T-cell (primary cell): ENCODE measurements around the gene MIOX. TPM values are rescaled to one million over a fixed set of nuclear protein-coding genes. Genes with fewer than 3 reads are reported as not detected.

ENCODE experiments used
- ATAC-seq, 4 experiments: fragments of 200-7000 bp in 3 of 4; fragments of 150-1000 bp in 1 of 4; cut with Tn5 transposase; replicated peaks in 1 of 4; 1 replicate in 3 of 4; 2 replicates in 1 of 4; pipeline ENCODE4 v1.10.0; 2021; ENCODE audit warnings: moderate library complexity in 3 of 4, mild to moderate bottlenecking in 2 of 4, moderate number of reproducible peaks in 1 of 4
- CTCF ChIA-PET, 2 donors: fragments of 300-600 bp; sonication (Branson Sonifier 250); formaldehyde crosslinking; loops; one replicate each; lab custom pipeline; 2022; ENCODE audit warnings: antibody characterized with exemption in 2 of 2; lab: Charles Lee
- POLR2A ChIA-PET, 2 donors: fragments of 300-600 bp; sonication (Branson Sonifier 250); formaldehyde crosslinking; loops; one replicate each; lab custom pipeline; 2022; ENCODE audit warnings: antibody characterized with exemption in 2 of 2; lab: Charles Lee
- DNase-seq, 35 experiments: peaks; one replicate each; pipeline versions ENCODE4 v3.0.0 to v3.0.0-alpha.2; 2013 to 2023
- H3K27ac ChIP-seq: one replicate; pipeline ENCODE4 v1.5.1; 2013; ENCODE audit warnings: low read length
- H3K27me3 ChIP-seq, 2 experiments: replicated peaks in 1 of 2; 1 replicate in 1 of 2; 2 replicates in 1 of 2; pipeline versions ENCODE4 v1.6.1 to v1.7.0; 2013; ENCODE audit warnings: low read length in 1 of 2, mixed read lengths in 1 of 2; ENCODE audit not compliant: control insufficient read depth in 2 of 2, insufficient read depth in 2 of 2; ENCODE audit errors: extremely low read depth in 1 of 2
- H3K36me3 ChIP-seq, 2 donors: 1 replicate in 1 of 2; 2 replicates in 1 of 2; pipeline versions ENCODE4 v1.6.1 to v1.7.0; 2013; ENCODE audit warnings: low read length in 1 of 2; ENCODE audit not compliant: control insufficient read depth in 2 of 2, insufficient read depth in 1 of 2; ENCODE audit errors: extremely low read depth in 1 of 2
- H3K4me1 ChIP-seq, 2 experiments: 1 replicate in 1 of 2; 2 replicates in 1 of 2; pipeline versions ENCODE4 v1.6.1 to v1.7.0; 2013; ENCODE audit warnings: low read length in 2 of 2, mixed read lengths in 1 of 2; ENCODE audit not compliant: insufficient read depth in 2 of 2, control insufficient read depth in 1 of 2; ENCODE audit errors: extremely low read depth in 1 of 2
- H3K4me3 ChIP-seq, 2 donors: 1 replicate in 1 of 2; 2 replicates in 1 of 2; pipeline versions ENCODE4 v1.5.1 to v1.7.0; 2013; ENCODE audit warnings: mild to moderate bottlenecking in 2 of 2, low read length in 1 of 2, moderate library complexity in 1 of 2; ENCODE audit not compliant: control insufficient read depth in 1 of 2; ENCODE audit errors: extremely low read depth in 1 of 2
- H3K9me3 ChIP-seq: 2 replicates; pipeline ENCODE4 v1.7.0; 2013
- H3K27ac Mint-ChIP-seq, 2 donors: one replicate each; pipeline ENCODE4 v1.8.0; 2020 to 2021; ENCODE audit warnings: mild to moderate bottlenecking in 2 of 2, mixed read lengths in 2 of 2
- H3K27me3 Mint-ChIP-seq, 2 donors: one replicate each; pipeline ENCODE4 v1.8.0; 2021 to 2022; ENCODE audit warnings: mixed read lengths in 2 of 2
- H3K36me3 Mint-ChIP-seq: one replicate; pipeline ENCODE4 v1.8.0; 2021; ENCODE audit warnings: mixed read lengths
- H3K4me1 Mint-ChIP-seq, 3 donors: one replicate each; pipeline ENCODE4 v1.8.0; 2020 to 2022; ENCODE audit warnings: mixed read lengths in 3 of 3, mild to moderate bottlenecking in 1 of 3
- H3K4me3 Mint-ChIP-seq, 3 donors: one replicate each; pipeline ENCODE4 v1.8.0; 2020 to 2022; ENCODE audit warnings: mild to moderate bottlenecking in 3 of 3, mixed read lengths in 3 of 3, moderate library complexity in 3 of 3
- H3K9me3 Mint-ChIP-seq, 3 donors: one replicate each; pipeline ENCODE4 v1.8.0; 2020 to 2022; ENCODE audit warnings: mixed read lengths in 3 of 3
- WGBS: methylation state at CpG from one replicate; pipeline ENCODE4 v1.1.5; 2013; ENCODE audit warnings: missing lambda C conversion rate; ENCODE audit not compliant: insufficient coverage; 5-methylcytosine and 5-hydroxymethylcytosine counted together
- total RNA-seq, 35 experiments: library from RNA in 6 of 35; stranded (reverse) in 6 of 35; fragments of 120-200 nt in 1 of 35; gene quantifications; one replicate each; pipeline versions ENCODE4 v1.2.1 to v1.2.4 and lab custom pipeline; 2013 to 2026

Gene MIOX
- total RNA-seq, 5 donors from 2014 or later (not counting 1 experiment from before 2014, with no cell fraction given): 0.36 to 0.70 (median 0.54) TPM; not detected in 1

- peaks cover 34 to 42% (median 39%) of the 10 kb centered on the region in 3 donors for H3K4me1 Mint-ChIP-seq
- H3K9me3 Mint-ChIP-seq: no peaks in the 10 kb centered on the region
- H3K4me1 ChIP-seq: peaks cover 15 to 72% of the 10 kb centered on the region in 2 experiments
- H3K36me3 Mint-ChIP-seq: peaks cover 3% of the 10 kb centered on the region
- no peaks in the 10 kb centered on the region for H3K27me3 Mint-ChIP-seq
- ATAC-seq (no peak), DNase-seq (no peak)
- H3K4me3 Mint-ChIP-seq: peak overlapping the region; percentile 65 to 87 (median 76)
- CTCF ChIA-PET: interaction anchor here in 1 of 2 donors (0.5 kb wide), 1 partner anchor 12 kb away, joined by 6 read pairs; no protein-coding TSS in a partner anchor
- 97% methylated on average over 15 of the region's 18 CpGs for WGBS
- POLR2A ChIA-PET: no interaction called here
- peak overlapping the region; percentile 88 to 89 for H3K27ac Mint-ChIP-seq
- peak overlapping the region; percentile 93 for H3K27ac ChIP-seq
- H3K27me3 ChIP-seq: peaks cover 0 to 4% of the 10 kb centered on the region in 2 experiments
- no peaks in the 10 kb centered on the region for H3K9me3 ChIP-seq
- H3K4me3 ChIP-seq: no peak overlapping the region
- H3K36me3 ChIP-seq: peaks cover 6 to 11% of the 10 kb centered on the region in 2 donors
Observed at GRCh38 chr22:50527921-50528681, 41.4 kb downstream of the MIOX start.

DNA sequence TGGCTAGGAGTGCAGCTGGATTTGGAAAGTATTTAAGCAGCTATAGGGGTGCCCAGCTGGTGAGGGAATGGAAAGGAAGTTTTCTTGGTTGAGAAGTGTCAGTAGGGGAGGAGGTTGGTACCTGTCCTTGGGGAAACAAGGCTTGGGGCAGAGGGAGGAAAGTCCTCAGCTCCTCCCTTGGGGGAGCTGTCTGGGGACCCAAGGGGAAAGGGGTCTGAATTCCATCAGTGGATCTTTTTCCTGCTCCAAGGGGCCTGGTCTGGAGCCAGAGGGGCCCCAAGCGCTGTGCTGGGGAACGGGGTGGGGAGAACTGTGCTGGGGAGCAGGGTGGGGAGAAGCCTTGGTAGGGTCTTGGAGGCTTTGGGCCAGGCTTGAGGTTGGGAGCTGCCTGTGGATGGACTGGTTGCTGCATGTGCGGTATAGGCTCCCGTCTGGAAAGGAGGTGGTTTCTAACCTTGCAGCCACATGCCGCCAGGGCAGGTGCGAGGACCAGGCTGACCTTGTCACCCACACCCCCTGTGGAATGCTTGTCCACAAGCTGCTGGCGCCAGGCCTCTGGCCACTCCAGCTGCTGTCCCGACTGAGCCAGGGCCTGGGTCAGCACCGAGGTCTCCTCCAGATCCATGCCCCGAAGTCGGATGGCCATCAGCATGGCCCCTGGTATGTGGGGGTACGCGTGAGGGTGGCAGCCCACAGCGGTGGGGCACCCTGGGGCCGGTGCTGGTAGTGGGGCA, 42.2 kb downstream of the MIOX start:
- peaks cover 0 to 3% of the 10 kb centered on the region in 2 donors for H3K36me3 ChIP-seq
- Mint-ChIP-seq H3K4me1 (peaks cover 38 to 49% (median 45%) of the 10 kb centered on the region in 3 donors), H3K36me3 (peaks cover 3% of the 10 kb centered on the region), H3K4me3 (peak overlapping the region; percentile 65 to 87 (median 76)), H3K27ac (peak overlapping the region; percentile 88 to 89), H3K9me3 (no peaks in the 10 kb centered on the region), H3K27me3 (no peaks in the 10 kb centered on the region)
- H3K4me1 ChIP-seq: peaks cover 15 to 70% of the 10 kb centered on the region in 2 experiments
- WGBS: 81% methylated on average over 14 of the region's 15 CpGs
- H3K4me3 ChIP-seq: peak overlapping the region in 1 of 2 donors; percentile 47
- POLR2A ChIA-PET: no interaction called here
- peaks cover 0 to 4% of the 10 kb centered on the region in 2 experiments for H3K27me3 ChIP-seq
- CTCF ChIA-PET: interaction anchor here in 1 of 2 donors (0.5 kb wide), 1 partner anchor 11 kb away, joined by 6 read pairs; no protein-coding TSS in a partner anchor
- no peak for ATAC-seq
- H3K9me3 ChIP-seq: no peaks in the 10 kb centered on the region
- H3K27ac ChIP-seq: peak overlapping the region; percentile 78
- DNase-seq: peak in 1 of 35 experiments; percentile 33

DNA sequence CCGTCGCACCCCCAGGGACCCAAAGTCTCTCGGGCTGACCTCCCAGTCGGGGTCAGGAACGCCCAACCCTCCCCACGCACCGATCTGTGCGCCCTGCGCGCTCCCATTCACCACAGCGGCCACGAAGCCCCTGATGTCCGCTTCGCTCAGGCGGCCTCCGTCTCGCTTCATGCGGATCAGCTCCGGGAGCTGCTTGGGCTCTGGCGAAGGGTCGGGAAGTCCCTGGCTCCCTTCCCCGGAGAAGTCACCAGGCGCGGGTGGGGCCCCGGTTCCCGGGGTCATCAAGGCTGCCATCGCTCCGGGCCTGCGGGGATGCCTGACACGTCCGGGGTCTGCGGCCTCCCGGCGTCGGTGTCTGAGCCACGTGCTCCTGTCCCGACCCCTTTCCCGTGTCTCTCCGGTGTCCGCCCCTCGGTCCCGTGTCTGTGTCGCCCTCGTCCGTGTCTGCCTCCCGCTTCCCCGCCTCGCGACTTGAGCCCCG, 42.8 kb downstream of the MIOX start:
- Histone ChIP-seq H3K4me3 (peak overlapping the region; percentile 47), H3K27me3 (peaks cover 0 to 4% of the 10 kb centered on the region in 2 experiments), H3K27ac (peak overlapping the region; percentile 78), H3K9me3 (no peaks in the 10 kb centered on the region), H3K4me1 (peaks cover 15 to 64% of the 10 kb centered on the region in 2 experiments), H3K36me3 (no peaks in the 10 kb centered on the region)
- DNase-seq (no peak), ATAC-seq (no peak)
- no peaks in the 10 kb centered on the region for H3K9me3 Mint-ChIP-seq
- peaks cover 40 to 53% (median 50%) of the 10 kb centered on the region in 3 donors for H3K4me1 Mint-ChIP-seq
- peak overlapping the region; percentile 41 to 87 (median 68) for H3K4me3 Mint-ChIP-seq
- CTCF ChIA-PET: no interaction called here
- POLR2A ChIA-PET: no interaction called here
- H3K27ac Mint-ChIP-seq: peak overlapping the region; percentile 66
- peaks cover 2% of the 10 kb centered on the region for H3K36me3 Mint-ChIP-seq
- WGBS: 26% methylated on average over 50 of the region's 50 CpGs
- no peaks in the 10 kb centered on the region for H3K27me3 Mint-ChIP-seq

- ATAC-seq: peak in 3 of 4 experiments; percentile 6 to 8 (median 6)
- H3K27me3 Mint-ChIP-seq: no peaks in the 10 kb centered on the region
- peaks cover 12 to 59% of the 10 kb centered on the region in 2 experiments for H3K4me1 ChIP-seq
- H3K27ac ChIP-seq: peak within 1 kb of the TSS; percentile 97
- no peaks in the 10 kb centered on the region for H3K9me3 ChIP-seq
- ChIA-PET CTCF (no interaction called here), POLR2A (interaction anchor here in 1 of 2 donors (0.6 kb wide), 1 partner anchor 9 kb away, joined by 4 read pairs; no protein-coding TSS in a partner anchor)
- no peaks in the 10 kb centered on the region for H3K36me3 ChIP-seq
- WGBS: under 1% methylated on average over 90 of the region's 92 CpGs
- H3K4me1 Mint-ChIP-seq: peaks cover 38 to 50% (median 48%) of the 10 kb centered on the region in 3 donors
- H3K9me3 Mint-ChIP-seq: no peaks in the 10 kb centered on the region
- H3K4me3 ChIP-seq: peak within 1 kb of the TSS; percentile 47 to 91
- peak in 15 of 35 experiments; percentile 30 to 74 (median 48) for DNase-seq
- no peaks in the 10 kb centered on the region for H3K36me3 Mint-ChIP-seq
- H3K4me3 Mint-ChIP-seq: peak within 1 kb of the TSS; percentile 84 to 89 (median 87)
- H3K27ac Mint-ChIP-seq: peak within 1 kb of the TSS; percentile 95
- H3K27me3 ChIP-seq: peaks cover 0 to 4% of the 10 kb centered on the region in 2 experiments
Observed at GRCh38 chr22:50529897-50530579, 43.4 kb downstream of the MIOX start, which contains the start of gene TYMP. TYMP (minus strand) TSS chr22:50530012; CDS start chr22:50529709, 303 bp downstream.

DNA sequence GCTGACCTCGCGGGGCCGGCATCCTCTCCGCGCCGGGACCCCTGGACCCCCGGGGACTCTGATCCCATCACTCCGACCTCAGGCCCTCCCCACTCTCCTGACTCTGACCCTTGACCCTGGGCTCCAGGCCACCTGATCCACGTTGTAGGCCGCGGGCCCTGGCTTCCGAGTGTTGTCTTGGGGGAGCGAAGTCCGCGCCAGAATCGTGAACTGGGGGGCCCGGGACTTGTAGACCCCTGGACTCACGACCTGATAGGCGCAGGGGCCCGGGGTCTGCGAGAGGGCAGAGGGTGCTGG, 43.9 kb downstream of the MIOX start:
- Histone ChIP-seq H3K27me3 (peaks cover 0 to 4% of the 10 kb centered on the region in 2 experiments), H3K36me3 (no peaks in the 10 kb centered on the region), H3K27ac (peak overlapping the region; percentile 97), H3K9me3 (no peaks in the 10 kb centered on the region), H3K4me3 (peak overlapping the region; percentile 8 to 91), H3K4me1 (peaks cover 12 to 57% of the 10 kb centered on the region in 2 experiments)
- Mint-ChIP-seq H3K36me3 (no peaks in the 10 kb centered on the region), H3K4me3 (peak overlapping the region; percentile 84 to 89 (median 86)), H3K27me3 (no peaks in the 10 kb centered on the region), H3K27ac (peak overlapping the region; percentile 76 to 88), H3K4me1 (peaks cover 38 to 50% (median 48%) of the 10 kb centered on the region in 3 donors), H3K9me3 (no peaks in the 10 kb centered on the region)
- DNase-seq (peak in 1 of 35 experiments; percentile 19), ATAC-seq (no peak)
- WGBS: under 1% methylated on average over 19 of the region's 21 CpGs
- POLR2A ChIA-PET: no interaction called here
- CTCF ChIA-PET: no interaction called here
